PC-3 (cell line): ENCODE results near the gene RNF157. TPM values are rescaled to one million over a fixed set of nuclear protein-coding genes. Genes with fewer than 3 reads are reported as not detected.

Experiments
- ATAC-seq: fragments of 200-7000 bp; cut with Tn5 transposase; 2 replicates; pipeline ENCODE4 v1.9.1; 2020; ENCODE audit warnings: mild to moderate bottlenecking, moderate library complexity
- BruUV-seq: library from RNA; stranded (reverse); fragments of 400-500 nt; replicated peaks from 2 replicates; lab custom pipeline; 2021; lab: Mats Ljungman, UMichigan
- CTCF ChIA-PET: fragments of 300-600 bp; sonication (Branson Sonifier 250); formaldehyde crosslinking; loops from one replicate; lab custom pipeline; 2022; ENCODE audit warnings: antibody characterized with exemption; lab: Charles Lee
- POLR2A ChIA-PET: fragments of 300-600 bp; sonication (Branson Sonifier 250); formaldehyde crosslinking; loops from one replicate; lab custom pipeline; 2022; ENCODE audit warnings: antibody characterized with exemption; ENCODE audit not compliant: unreplicated experiment; lab: Charles Lee
- DNase-seq: peaks from one replicate; pipeline ENCODE4 v3.0.0-alpha.2; 2015
- H2AFZ ChIP-seq: fragments of 300-600 bp; sonication (generic); 2 replicates; pipeline ENCODE4 v1.6.0; 2016; ENCODE audit warnings: antibody characterized with exemption, low read length
- H3F3A ChIP-seq: fragments of 300-600 bp; sonication (generic); one replicate; pipeline ENCODE4 v1.6.0; 2017; ENCODE audit warnings: antibody characterized with exemption, low read length, control low read depth, mild to moderate bottlenecking; ENCODE audit not compliant: unreplicated experiment
- H3K27ac ChIP-seq: fragments of 300-600 bp; sonication (generic); 2 replicates; pipeline ENCODE4 v1.5.1; 2016; ENCODE audit warnings: mild to moderate bottlenecking, low read length
- H3K27me3 ChIP-seq: fragments of 300-600 bp; sonication (generic); 2 replicates; pipeline ENCODE4 v1.6.1; 2016; ENCODE audit warnings: low read length, mixed read lengths
- H3K36me3 ChIP-seq: fragments of 300-600 bp; sonication (generic); 2 replicates; pipeline ENCODE4 v1.6.1; 2016; ENCODE audit warnings: low read depth, mixed run types, low read length, mixed read lengths
- H3K4me1 ChIP-seq: fragments of 300-600 bp; sonication (generic); 2 replicates; pipeline ENCODE4 v1.5.1; 2016; ENCODE audit warnings: low read length; ENCODE audit not compliant: insufficient read depth
- H3K4me2 ChIP-seq: fragments of 300-600 bp; sonication (generic); 2 replicates; pipeline ENCODE4 v1.6.0; 2016; ENCODE audit warnings: low read length
- H3K4me3 ChIP-seq: fragments of 300-600 bp; sonication (generic); 2 replicates; pipeline ENCODE4 v1.5.1; 2016; ENCODE audit warnings: mild to moderate bottlenecking, low read length, mixed read lengths
- H3K79me2 ChIP-seq: fragments of 300-600 bp; sonication (generic); 2 replicates; pipeline ENCODE4 v1.6.1; 2017; ENCODE audit warnings: low read length, mixed read lengths
- H3K9ac ChIP-seq: fragments of 300-600 bp; sonication (generic); 2 replicates; pipeline ENCODE4 v1.6.0; 2016; ENCODE audit warnings: mild to moderate bottlenecking, low read length
- H3K9me2 ChIP-seq: fragments of 300-600 bp; sonication (generic); replicated peaks from 2 replicates; pipeline ENCODE4 v1.6.1; 2016; ENCODE audit warnings: mixed run types, low read length, mixed read lengths
- H3K9me3 ChIP-seq: fragments of 300-600 bp; sonication (generic); 2 replicates; pipeline ENCODE4 v1.6.1; 2016; ENCODE audit warnings: low read length, mixed read lengths
- H4K20me1 ChIP-seq: fragments of 300-600 bp; sonication (generic); 2 replicates; pipeline ENCODE4 v1.6.1; 2016; ENCODE audit warnings: low read length, mixed read lengths
- EZH2 ChIP-seq: fragments of 300-600 bp; sonication (generic); IDR thresholded peaks from one replicate; pipeline ENCODE4 v1.6.1; 2017; ENCODE audit warnings: antibody characterized with exemption, mild to moderate bottlenecking, low read length; ENCODE audit not compliant: unreplicated experiment
- EZH2phosphoT487 ChIP-seq: fragments of 300-600 bp; sonication (generic); IDR thresholded peaks from 2 replicates; pipeline ENCODE4 v1.6.1; 2018; ENCODE audit warnings: mild to moderate bottlenecking, antibody characterized with exemption, low read length, borderline replicate concordance
- intact Hi-C: fragments of 100-400 bp; cut with micrococcal nuclease; formaldehyde crosslinking; loops from 2 replicates; pipeline ENCODE4 v1.9.0; 2023
- total RNA-seq: library from RNA; depleted of rRNA; stranded (reverse); fragments of >200 nt; gene quantifications from 2 replicates; pipeline ENCODE4 v1.2.3, GENCODE V29; 2014
- TF ChIP-seq, protein P1 (sequence below): fragments of 300-600 bp; sonication (generic); conservative IDR thresholded peaks from 2 replicates; pipeline ENCODE4 v1.5.1; 2017; ENCODE audit warnings: antibody characterized with exemption, low read depth, mild to moderate bottlenecking, low read length

RNF157 gene
- total RNA-seq, 1 experiment from 2014 or later = 7.4 TPM

DNA sequence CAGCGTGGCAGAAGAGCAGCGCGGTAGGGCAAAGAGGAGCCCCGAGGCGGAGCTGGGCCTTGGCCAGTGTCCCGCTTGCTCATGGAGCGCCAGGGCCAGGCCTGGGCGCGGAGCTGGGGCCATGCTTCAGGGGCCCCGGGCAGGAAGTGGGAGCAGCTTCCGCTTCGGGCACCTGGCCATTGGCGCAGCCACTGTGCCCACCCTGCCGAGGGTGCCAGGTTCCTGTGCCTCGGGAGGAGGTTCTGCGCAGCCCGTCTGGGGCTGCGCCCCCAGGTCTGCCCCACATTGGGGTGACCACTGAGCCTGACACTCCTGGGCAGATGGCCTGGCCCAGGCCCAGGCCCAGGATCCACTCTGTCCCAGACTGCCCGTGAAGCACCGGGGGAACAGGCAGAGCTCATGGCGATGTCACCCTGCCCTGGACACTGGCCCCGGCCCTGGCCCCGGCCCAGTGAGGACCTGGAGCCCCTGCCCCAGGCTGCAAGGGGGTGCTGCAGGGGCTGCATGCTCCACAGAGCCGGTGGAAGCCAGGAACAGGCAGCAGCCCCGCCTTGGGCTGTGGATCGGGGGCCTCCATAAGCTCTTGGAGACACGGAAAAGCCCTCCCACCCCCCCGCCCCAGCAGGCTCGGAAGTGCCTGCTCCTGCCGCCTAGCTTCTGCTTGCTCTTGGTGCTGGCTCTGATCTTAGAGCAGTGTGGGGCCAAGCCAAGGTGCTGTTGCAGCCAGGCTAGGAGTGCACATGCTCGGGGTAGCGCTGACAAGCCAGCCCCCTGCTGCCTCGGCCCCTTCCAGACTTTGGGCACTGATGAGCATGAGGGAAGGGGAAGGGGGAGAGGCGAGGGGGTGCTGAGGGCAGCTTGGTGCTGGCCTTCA, 63.4 kb downstream of the RNF157 start:
- DNase-seq (no peak), ATAC-seq (no peak)
- Histone ChIP-seq H4K20me1 (no peaks in the 10 kb centered on the region), H3K9me3 (no peaks in the 10 kb centered on the region), H3F3A (no peaks in the 10 kb centered on the region), H3K9me2 (no peaks in the 10 kb centered on the region), H2AFZ (no peak overlapping the region), H3K9ac (no peak overlapping the region), H3K4me1 (peaks cover 7% of the 10 kb centered on the region), H3K27ac (no peak overlapping the region), H3K4me2 (no peak overlapping the region), H3K36me3 (no peaks in the 10 kb centered on the region), H3K79me2 (no peaks in the 10 kb centered on the region), H3K4me3 (no peak overlapping the region), H3K27me3 (no peaks in the 10 kb centered on the region)
- intact Hi-C loops = no loop called here
- no TSS peak for BruUV-seq
- CTCF ChIA-PET = no interaction called here
- TF ChIP-seq EZH2phosphoT487 (no peak), EZH2 (no peak)
- TF ChIP-seq, protein P1, sequence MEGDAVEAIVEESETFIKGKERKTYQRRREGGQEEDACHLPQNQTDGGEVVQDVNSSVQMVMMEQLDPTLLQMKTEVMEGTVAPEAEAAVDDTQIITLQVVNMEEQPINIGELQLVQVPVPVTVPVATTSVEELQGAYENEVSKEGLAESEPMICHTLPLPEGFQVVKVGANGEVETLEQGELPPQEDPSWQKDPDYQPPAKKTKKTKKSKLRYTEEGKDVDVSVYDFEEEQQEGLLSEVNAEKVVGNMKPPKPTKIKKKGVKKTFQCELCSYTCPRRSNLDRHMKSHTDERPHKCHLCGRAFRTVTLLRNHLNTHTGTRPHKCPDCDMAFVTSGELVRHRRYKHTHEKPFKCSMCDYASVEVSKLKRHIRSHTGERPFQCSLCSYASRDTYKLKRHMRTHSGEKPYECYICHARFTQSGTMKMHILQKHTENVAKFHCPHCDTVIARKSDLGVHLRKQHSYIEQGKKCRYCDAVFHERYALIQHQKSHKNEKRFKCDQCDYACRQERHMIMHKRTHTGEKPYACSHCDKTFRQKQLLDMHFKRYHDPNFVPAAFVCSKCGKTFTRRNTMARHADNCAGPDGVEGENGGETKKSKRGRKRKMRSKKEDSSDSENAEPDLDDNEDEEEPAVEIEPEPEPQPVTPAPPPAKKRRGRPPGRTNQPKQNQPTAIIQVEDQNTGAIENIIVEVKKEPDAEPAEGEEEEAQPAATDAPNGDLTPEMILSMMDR = no peak
- POLR2A ChIA-PET = no interaction called here

DNA sequence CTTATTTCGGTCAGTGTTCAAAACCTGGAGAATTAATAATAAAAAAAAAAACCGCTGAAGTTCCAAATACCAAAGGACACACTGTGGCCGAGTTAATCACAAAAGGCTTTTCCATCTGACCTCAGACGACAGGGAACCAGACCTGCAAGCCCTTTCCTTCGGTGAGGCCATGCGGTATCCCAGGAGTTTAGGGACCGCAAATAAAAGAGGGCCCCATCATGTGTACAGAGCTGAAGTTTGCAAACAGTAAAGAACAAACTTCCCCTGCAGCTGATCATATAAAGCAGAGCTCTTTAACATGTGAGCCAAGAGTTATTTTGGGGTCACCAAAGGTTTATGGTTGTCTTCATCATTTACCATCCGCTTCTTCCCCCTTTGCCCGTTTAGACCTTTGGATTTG, 66.3 kb downstream of the RNF157 start:
- Histone ChIP-seq H3K9me3 (no peaks in the 10 kb centered on the region), H4K20me1 (no peaks in the 10 kb centered on the region), H3K36me3 (no peaks in the 10 kb centered on the region), H3K4me1 (no peaks in the 10 kb centered on the region), H3K4me3 (no peak overlapping the region), H3K4me2 (no peak overlapping the region), H3K79me2 (no peaks in the 10 kb centered on the region), H3K27ac (no peak overlapping the region), H3K9me2 (no peaks in the 10 kb centered on the region), H2AFZ (no peak overlapping the region), H3K9ac (no peak overlapping the region), H3K27me3 (no peaks in the 10 kb centered on the region), H3F3A (no peaks in the 10 kb centered on the region)
- no TSS peak for BruUV-seq
- ChIA-PET POLR2A (no interaction called here), CTCF (no interaction called here)
- DNase-seq = no peak
- TF ChIP-seq, protein P1 = no peak
- no peak for TF ChIP-seq EZH2
- no peak for TF ChIP-seq EZH2phosphoT487
- intact Hi-C loops = no loop called here
- no peak for ATAC-seq

GRCh38 chr17:76173474-76173873, 66.8 kb downstream of the RNF157 start:
- no peaks in the 10 kb centered on the region for H3K27me3 ChIP-seq
- no peak overlapping the region for H3K9ac ChIP-seq
- no peak overlapping the region for H3K4me3 ChIP-seq
- H3K4me2 ChIP-seq = no peak overlapping the region
- H4K20me1 ChIP-seq = no peaks in the 10 kb centered on the region
- intact Hi-C loops = no loop called here
- no peak overlapping the region for H3K27ac ChIP-seq
- H3K4me1 ChIP-seq = no peaks in the 10 kb centered on the region
- no peak for DNase-seq
- TF ChIP-seq EZH2 (no peak), EZH2phosphoT487 (no peak)
- TF ChIP-seq, protein P1 = no peak
- H2AFZ ChIP-seq = no peak overlapping the region
- H3K9me2 ChIP-seq = no peaks in the 10 kb centered on the region
- H3F3A ChIP-seq = no peaks in the 10 kb centered on the region
- CTCF ChIA-PET = interaction anchor here (0.6 kb wide), 1 partner anchor 8 kb away, joined by 5 read pairs; no protein-coding TSS in a partner anchor
- POLR2A ChIA-PET = no interaction called here
- BruUV-seq = no TSS peak
- ATAC-seq = no peak
- H3K9me3 ChIP-seq = no peaks in the 10 kb centered on the region
- no peaks in the 10 kb centered on the region for H3K79me2 ChIP-seq
- H3K36me3 ChIP-seq = no peaks in the 10 kb centered on the region
